ENCODE measurements around the gene ATP6V1G2. TPM values are rescaled to one million over a fixed set of nuclear protein-coding genes. Genes with fewer than 3 reads are reported as not detected.
A peak's percentile ranks its signal among the peaks of the same experiment; 100 is the strongest.
"Not testable (repeated sequence)": the region's sequence is repeated elsewhere in the genome, so short reads cannot be mapped to it uniquely, and the experiment has no call there.

The ATP6V1G2 gene
- total RNA-seq, 2 donors from 2014 or later, result 1.7 to 2.1 TPM

DNA sequence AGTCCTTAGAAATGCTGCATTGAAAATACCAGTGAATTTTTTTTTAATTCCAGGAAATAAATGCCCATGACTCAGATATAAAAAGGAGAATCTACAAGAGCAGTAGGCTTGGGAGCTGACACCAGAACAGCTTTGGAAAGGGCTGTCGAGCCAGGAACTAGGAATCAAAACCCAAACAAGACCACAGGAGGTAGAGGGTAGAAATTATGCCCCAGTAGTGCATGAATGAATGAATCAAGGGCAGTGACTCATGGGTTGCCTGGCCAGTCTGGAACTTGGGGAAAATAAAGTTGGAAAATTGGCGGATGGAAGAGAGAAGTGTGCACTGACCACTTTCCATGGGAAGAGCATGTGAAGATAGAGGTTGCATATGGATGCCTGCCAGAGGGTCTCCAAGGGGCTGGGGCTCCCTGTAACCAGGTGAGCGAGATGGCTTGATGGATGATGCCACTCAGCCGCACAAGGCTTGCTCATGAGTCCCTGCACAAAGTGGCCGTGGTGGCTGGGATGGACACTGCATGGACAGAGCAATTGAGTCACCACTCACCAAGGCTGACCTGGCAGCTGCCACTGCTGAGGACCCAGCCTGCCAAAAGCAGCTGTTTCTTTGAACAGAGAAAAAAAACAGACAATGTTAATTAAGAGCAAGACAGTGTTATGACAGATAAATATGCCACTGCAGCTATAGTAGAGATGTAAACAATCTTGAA, 32.8 kb downstream of the ATP6V1G2 start:
- Mint-ChIP-seq H3K4me1 (no peaks in the 10 kb centered on the region), H3K36me3 (ENCODE audit: low read depth) (peaks cover 24% of the 10 kb centered on the region), H3K27me3 (ENCODE audit: insufficient read depth) (no peaks in the 10 kb centered on the region), H3K27ac (no peak overlapping the region), H3K4me3 (no peak overlapping the region), H3K9me3 (peaks cover 11% of the 10 kb centered on the region)
- no peaks in the 10 kb centered on the region for H3K36me3 ChIP-seq (ENCODE audit: control insufficient read depth, insufficient read depth, low read length)
- DNase-seq, result no peak
- H3K4me3 ChIP-seq (ENCODE audit: low read length), result no peak overlapping the region
- no peak overlapping the region for H3K27ac ChIP-seq (ENCODE audit: low read depth, low read length)
- peaks cover 7% of the 10 kb centered on the region for H3K9me3 ChIP-seq (ENCODE audit: control insufficient read depth, low read length)
- 80 to 91% methylated on average over 4 to 5 of the region's 5 CpGs for WGBS, 2 experiments (ENCODE audit: insufficient coverage in 1 of 2, insufficient read length in 1 of 2)
- TF ChIP-seq CTCF (conservative IDR thresholded peaks at IDR 0.05), result no peak
- H3K4me1 ChIP-seq (ENCODE audit: control insufficient read depth, insufficient read depth, low read length), result no peaks in the 10 kb centered on the region
- no peak overlapping the region for H3K9ac ChIP-seq (ENCODE audit: extremely low read depth, low read length, poor library complexity, severe bottlenecking)
- no peaks in the 10 kb centered on the region for H3K27me3 ChIP-seq (ENCODE audit: control insufficient read depth, insufficient read depth, low read length, poor library complexity, severe bottlenecking)

DNA sequence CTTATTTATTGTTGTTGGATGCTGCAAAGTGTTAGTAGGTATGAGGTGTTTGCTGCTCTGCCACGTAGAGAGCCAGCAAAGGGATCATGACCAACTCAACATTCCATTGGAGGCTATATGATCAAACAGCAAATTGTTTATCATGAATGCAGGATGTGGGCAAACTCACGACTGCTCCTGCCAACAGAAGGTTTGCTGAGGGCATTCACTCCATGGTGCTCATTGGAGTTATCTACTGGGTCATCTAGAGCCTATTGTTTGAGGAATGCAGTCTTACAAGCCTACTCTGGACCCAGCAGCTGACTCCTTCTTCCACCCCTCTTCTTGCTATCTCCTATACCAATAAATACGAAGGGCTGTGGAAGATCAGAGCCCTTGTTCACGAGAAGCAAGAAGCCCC, 36.4 kb downstream of the ATP6V1G2 start:
- no peaks in the 10 kb centered on the region for H3K36me3 ChIP-seq (ENCODE audit: control insufficient read depth, insufficient read depth, low read length)
- H3K9me3 Mint-ChIP-seq, result peaks cover 11% of the 10 kb centered on the region
- WGBS, 2 experiments (ENCODE audit: insufficient coverage in 1 of 2, insufficient read length in 1 of 2), result 84 to 88% methylated on average over 4 of the region's 4 CpGs
- no peak overlapping the region for H3K4me3 ChIP-seq (ENCODE audit: low read length)
- H3K27me3 Mint-ChIP-seq (ENCODE audit: insufficient read depth), result no peaks in the 10 kb centered on the region
- no peak overlapping the region for H3K4me3 Mint-ChIP-seq
- no peaks in the 10 kb centered on the region for H3K27me3 ChIP-seq (ENCODE audit: control insufficient read depth, insufficient read depth, low read length, poor library complexity, severe bottlenecking)
- no peak overlapping the region for H3K9ac ChIP-seq (ENCODE audit: extremely low read depth, low read length, poor library complexity, severe bottlenecking)
- no peaks in the 10 kb centered on the region for H3K4me1 Mint-ChIP-seq
- no peaks in the 10 kb centered on the region for H3K4me1 ChIP-seq (ENCODE audit: control insufficient read depth, insufficient read depth, low read length)
- no peak overlapping the region for H3K27ac Mint-ChIP-seq
- no peak for DNase-seq
- peaks cover 7% of the 10 kb centered on the region for H3K9me3 ChIP-seq (ENCODE audit: control insufficient read depth, low read length)
- H3K27ac ChIP-seq (ENCODE audit: low read depth, low read length), result no peak overlapping the region
- no peak for TF ChIP-seq CTCF (conservative IDR thresholded peaks at IDR 0.05)
- H3K36me3 Mint-ChIP-seq (ENCODE audit: low read depth), result peaks cover 37% of the 10 kb centered on the region

DNA sequence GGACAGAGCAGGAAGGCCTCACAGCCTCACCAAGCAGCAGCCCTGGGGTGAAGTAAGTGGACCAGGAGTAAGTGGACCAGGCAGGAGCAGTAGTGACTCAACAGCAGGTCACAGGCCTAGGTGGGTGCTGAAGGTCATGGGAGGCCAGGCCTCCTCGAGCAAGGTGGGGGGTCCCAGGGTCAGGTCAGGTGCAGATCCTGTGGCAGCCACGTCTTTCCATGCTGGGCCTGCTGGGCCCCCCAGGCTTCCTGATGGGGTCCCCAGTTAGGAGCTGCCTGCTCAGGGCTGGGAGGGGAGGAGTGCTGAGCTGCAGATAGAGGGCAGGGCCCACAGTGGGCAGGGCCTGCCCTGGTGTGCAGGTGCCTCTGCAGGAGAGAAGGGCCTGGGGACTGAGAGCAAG, 37.4 kb downstream of the ATP6V1G2 start:
- H3K27ac Mint-ChIP-seq; H3K36me3 ChIP-seq (ENCODE audit: control insufficient read depth, insufficient read depth, low read length); DNase-seq; H3K4me3 Mint-ChIP-seq; H3K27me3 Mint-ChIP-seq (ENCODE audit: insufficient read depth); H3K4me1 Mint-ChIP-seq; H3K4me3 ChIP-seq (ENCODE audit: low read length); H3K4me1 ChIP-seq (ENCODE audit: control insufficient read depth, insufficient read depth, low read length); H3K9ac ChIP-seq (ENCODE audit: extremely low read depth, low read length, poor library complexity, severe bottlenecking); H3K27ac ChIP-seq (ENCODE audit: low read depth, low read length); H3K9me3 ChIP-seq (ENCODE audit: control insufficient read depth, low read length); H3K27me3 ChIP-seq (ENCODE audit: control insufficient read depth, insufficient read depth, low read length, poor library complexity, severe bottlenecking): not testable (repeated sequence)
- Mint-ChIP-seq H3K9me3 (peaks cover 11% of the 10 kb centered on the region), H3K36me3 (ENCODE audit: low read depth) (peaks cover 37% of the 10 kb centered on the region)
- WGBS, 2 experiments (ENCODE audit: insufficient coverage in 1 of 2, insufficient read length in 1 of 2), result 70% methylated on average over 2 of the region's 2 CpGs; no CpG with 5 or more reads in 1 of the 2 experiments

- Mint-ChIP-seq H3K27ac (no peak overlapping the region), H3K9me3 (no peaks in the 10 kb centered on the region), H3K4me1 (peaks cover 20% of the 10 kb centered on the region), H3K36me3 (ENCODE audit: low read depth) (peaks cover 3% of the 10 kb centered on the region), H3K4me3 (no peak overlapping the region), H3K27me3 (ENCODE audit: insufficient read depth) (peaks cover 18% of the 10 kb centered on the region)
- no peaks in the 10 kb centered on the region for H3K36me3 ChIP-seq (ENCODE audit: control insufficient read depth, insufficient read depth, low read length)
- H3K9ac ChIP-seq (ENCODE audit: extremely low read depth, low read length, poor library complexity, severe bottlenecking), result no peak overlapping the region
- no peaks in the 10 kb centered on the region for H3K4me1 ChIP-seq (ENCODE audit: control insufficient read depth, insufficient read depth, low read length)
- H3K27ac ChIP-seq (ENCODE audit: low read depth, low read length), result no peak overlapping the region
- H3K9me3 ChIP-seq (ENCODE audit: control insufficient read depth, low read length), result no peaks in the 10 kb centered on the region
- DNase-seq, result no peak
- H3K27me3 ChIP-seq (ENCODE audit: control insufficient read depth, insufficient read depth, low read length, poor library complexity, severe bottlenecking), result peaks cover 14% of the 10 kb centered on the region
- TF ChIP-seq CTCF (conservative IDR thresholded peaks at IDR 0.05), result no peak
- no peak overlapping the region for H3K4me3 ChIP-seq (ENCODE audit: low read length)
Observed at GRCh38 chr6:31502586-31502985, 43.8 kb downstream of the ATP6V1G2 start.

DNA sequence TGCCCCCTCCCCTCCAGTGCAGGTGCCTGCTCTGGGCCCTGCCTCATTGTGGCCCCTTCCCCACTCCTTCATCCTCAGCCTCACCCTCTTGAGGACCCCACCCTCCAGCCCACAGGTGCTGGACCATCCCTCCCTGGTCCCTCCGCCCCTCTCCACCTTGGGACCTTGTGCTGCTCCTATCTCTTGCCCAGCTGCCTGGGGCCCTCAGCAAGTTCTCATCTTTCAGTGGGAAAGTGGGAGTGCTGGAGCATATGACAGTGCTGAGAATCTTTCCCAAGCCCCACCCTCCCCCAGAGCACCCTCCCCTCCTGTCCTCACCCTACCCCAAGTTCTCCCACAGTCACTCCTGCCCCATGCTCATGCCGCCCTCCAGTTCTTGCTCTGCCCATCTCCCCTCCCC, 46.8 kb downstream of the ATP6V1G2 start:
- H3K27me3 Mint-ChIP-seq (ENCODE audit: insufficient read depth), result peaks cover 47% of the 10 kb centered on the region
- not testable (repeated sequence) for H3K9me3 ChIP-seq (ENCODE audit: control insufficient read depth, low read length); H3K9ac ChIP-seq (ENCODE audit: extremely low read depth, low read length, poor library complexity, severe bottlenecking); H3K4me1 ChIP-seq (ENCODE audit: control insufficient read depth, insufficient read depth, low read length); H3K9me3 Mint-ChIP-seq; H3K27ac Mint-ChIP-seq; DNase-seq; H3K27ac ChIP-seq (ENCODE audit: low read depth, low read length); H3K36me3 ChIP-seq (ENCODE audit: control insufficient read depth, insufficient read depth, low read length); H3K36me3 Mint-ChIP-seq (ENCODE audit: low read depth)
- peak overlapping the region; percentile 69 for H3K4me3 Mint-ChIP-seq
- H3K4me1 Mint-ChIP-seq, result peaks cover 26% of the 10 kb centered on the region
- WGBS, 2 experiments (ENCODE audit: insufficient coverage in 1 of 2, insufficient read length in 1 of 2), result no CpG with 5 or more reads among the region's 2 CpGs
- Histone ChIP-seq H3K27me3 (ENCODE audit: control insufficient read depth, insufficient read depth, low read length, poor library complexity, severe bottlenecking) (peaks cover 43% of the 10 kb centered on the region), H3K4me3 (ENCODE audit: low read length) (peak overlapping the region; percentile 81)

Measured in endodermal cell (in vitro differentiated cells).